Fibroblast of skin of scalp (primary cell): ENCODE results near the gene SRP9. TPM values are rescaled to one million over a fixed set of nuclear protein-coding genes. Genes with fewer than 3 reads are reported as not detected.

Source experiments
- DNase-seq: peaks from one replicate; pipeline ENCODE4 v3.0.0-alpha.2; 2013
- polyA plus RNA-seq, 2 experiments: library from polyadenylated mRNA; unstranded; fragments of 120-200 nt; gene quantifications; one replicate each; pipeline ENCODE4 v1.2.1, GENCODE V29; 2013; ENCODE audit not compliant: insufficient read length in 2 of 2

Gene SRP9
- polyA plus RNA-seq (2013, experiment 1 of 2; ENCODE audit: insufficient read length): 227 TPM
- 231 TPM for polyA plus RNA-seq (2013, experiment 2 of 2; ENCODE audit: insufficient read length)

GRCh38 chr1:225777583-225778336 lies at the start of gene SRP9:
Gene SRP9 (plus strand): TSS chr1:225777826. CDS start chr1:225777941, 115 bp downstream.
- peak; percentile 99 for DNase-seq

- peak; percentile 64 for DNase-seq
These were observed 46.1 kb upstream of the SRP9 start for GRCh38 chr1:225731491-225731890.

- no peak for DNase-seq
These were observed 44.4 kb upstream of the SRP9 start for GRCh38 chr1:225733254-225733653.

GRCh38 chr1:225735252-225736149 lies 42.1 kb upstream of the SRP9 start:
- DNase-seq: peak; percentile 96

- DNase-seq: no peak
These were observed 41.1 kb upstream of the SRP9 start for GRCh38 chr1:225736437-225737098.

- DNase-seq: no peak
These were observed 40.5 kb upstream of the SRP9 start for GRCh38 chr1:225737161-225737560.

- no peak for DNase-seq
These were observed 39.8 kb upstream of the SRP9 start for GRCh38 chr1:225737866-225738265.

- DNase-seq: no peak
These were observed 38.9 kb upstream of the SRP9 start for GRCh38 chr1:225738763-225739162.

- no peak for DNase-seq
These were observed 38.0 kb upstream of the SRP9 start for GRCh38 chr1:225739542-225740107.

- DNase-seq: no peak
These were observed 32.9 kb upstream of the SRP9 start for GRCh38 chr1:225744745-225745144.

- DNase-seq: no peak
These were observed 32.4 kb upstream of the SRP9 start for GRCh38 chr1:225745273-225745672.

- peak; percentile 90 for DNase-seq
These were observed 31.1 kb upstream of the SRP9 start for GRCh38 chr1:225746361-225747179.

- DNase-seq: peak; percentile 35
These were observed 30.1 kb upstream of the SRP9 start for GRCh38 chr1:225747566-225747965.

- DNase-seq: no peak
These were observed 29.1 kb upstream of the SRP9 start for GRCh38 chr1:225748529-225748928.

- DNase-seq: no peak
These were observed 27.9 kb upstream of the SRP9 start for GRCh38 chr1:225749706-225750105.

- no peak for DNase-seq
These were observed 27.2 kb upstream of the SRP9 start for GRCh38 chr1:225750420-225750819.

GRCh38 chr1:225750875-225751824 lies 26.5 kb upstream of the SRP9 start:
- no peak for DNase-seq

- no peak for DNase-seq
These were observed 25.4 kb upstream of the SRP9 start for GRCh38 chr1:225752245-225752644.

- peak; percentile 79 for DNase-seq
These were observed 22.5 kb upstream of the SRP9 start for GRCh38 chr1:225754940-225755641.
